Measurements from ENCODE around the gene COL23A1.

The COL23A1 gene

GRCh38 chr5:178273665-178274541 is 316.3 kb downstream of the COL23A1 start:
- H3K4me1 ChIP-seq (ENCODE audit: control insufficient read depth, insufficient read depth, low read length) = peaks cover 12% of the 10 kb centered on the region
- H3K9me3 ChIP-seq (ENCODE audit: control insufficient read depth, low read length) = no peaks in the 10 kb centered on the region
- no peak overlapping the region for H3K4me3 ChIP-seq (ENCODE audit: insufficient read depth, low read depth, low read length)
- H3K27me3 ChIP-seq (ENCODE audit: control insufficient read depth, insufficient read depth, low read length, poor library complexity, severe bottlenecking) = no peaks in the 10 kb centered on the region
- H3K36me3 ChIP-seq (ENCODE audit: control insufficient read depth, insufficient read depth, low read length) = no peaks in the 10 kb centered on the region
- H3K27ac ChIP-seq (ENCODE audit: insufficient read depth, low read depth, low read length, poor library complexity, severe bottlenecking) = no peak overlapping the region
- WGBS, 2 experiments = 91 to 94% methylated on average over 14 of the region's 14 CpGs

- WGBS, 2 experiments = 91 to 93% methylated on average over 15 of the region's 15 CpGs
- Histone ChIP-seq H3K27me3 (ENCODE audit: control insufficient read depth, insufficient read depth, low read length, poor library complexity, severe bottlenecking) (no peaks in the 10 kb centered on the region), H3K4me1 (ENCODE audit: control insufficient read depth, insufficient read depth, low read length) (peaks cover 12% of the 10 kb centered on the region), H3K9me3 (ENCODE audit: control insufficient read depth, low read length) (no peaks in the 10 kb centered on the region), H3K36me3 (ENCODE audit: control insufficient read depth, insufficient read depth, low read length) (no peaks in the 10 kb centered on the region), H3K4me3 (ENCODE audit: insufficient read depth, low read depth, low read length) (no peak overlapping the region), H3K27ac (ENCODE audit: insufficient read depth, low read depth, low read length, poor library complexity, severe bottlenecking) (no peak overlapping the region)
These were observed 317.2 kb downstream of the COL23A1 start for GRCh38 chr5:178273041-178273440.

DNA sequence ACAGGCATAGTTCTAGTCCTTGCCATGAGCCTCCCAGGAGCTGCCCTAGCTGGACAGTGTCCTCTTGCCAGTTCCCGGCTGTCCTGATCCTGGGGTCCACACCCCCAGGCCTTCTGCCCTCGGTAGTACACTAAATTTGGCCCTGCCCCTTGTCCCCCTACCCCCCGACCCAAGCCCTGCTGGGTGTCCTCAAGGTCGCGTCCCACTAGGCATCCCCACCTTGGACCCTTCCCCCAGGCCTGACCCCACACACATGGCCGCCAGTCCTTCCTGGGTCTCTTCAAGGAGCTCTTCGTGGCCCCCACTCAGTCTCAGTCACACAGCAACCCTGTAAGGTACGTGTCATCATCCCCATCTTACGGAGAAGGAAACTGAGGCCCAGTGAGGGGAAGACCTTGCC is 317.6 kb downstream of the COL23A1 start:
- no peaks in the 10 kb centered on the region for H3K9me3 ChIP-seq (ENCODE audit: control insufficient read depth, low read length)
- H3K4me1 ChIP-seq (ENCODE audit: control insufficient read depth, insufficient read depth, low read length) = peaks cover 12% of the 10 kb centered on the region
- H3K36me3 ChIP-seq (ENCODE audit: control insufficient read depth, insufficient read depth, low read length) = no peaks in the 10 kb centered on the region
- WGBS, 2 experiments = 95% methylated on average over 9 of the region's 9 CpGs
- no peak overlapping the region for H3K4me3 ChIP-seq (ENCODE audit: insufficient read depth, low read depth, low read length)
- H3K27me3 ChIP-seq (ENCODE audit: control insufficient read depth, insufficient read depth, low read length, poor library complexity, severe bottlenecking) = no peaks in the 10 kb centered on the region
- no peak overlapping the region for H3K27ac ChIP-seq (ENCODE audit: insufficient read depth, low read depth, low read length, poor library complexity, severe bottlenecking)

- no peaks in the 10 kb centered on the region for H3K9me3 ChIP-seq (ENCODE audit: control insufficient read depth, low read length)
- no peak overlapping the region for H3K27ac ChIP-seq (ENCODE audit: insufficient read depth, low read depth, low read length, poor library complexity, severe bottlenecking)
- no peak overlapping the region for H3K4me3 ChIP-seq (ENCODE audit: insufficient read depth, low read depth, low read length)
- 91% methylated on average over 24 of the region's 24 CpGs for WGBS, 2 experiments
- H3K4me1 ChIP-seq (ENCODE audit: control insufficient read depth, insufficient read depth, low read length) = peaks cover 12% of the 10 kb centered on the region
- H3K27me3 ChIP-seq (ENCODE audit: control insufficient read depth, insufficient read depth, low read length, poor library complexity, severe bottlenecking) = no peaks in the 10 kb centered on the region
- no peaks in the 10 kb centered on the region for H3K36me3 ChIP-seq (ENCODE audit: control insufficient read depth, insufficient read depth, low read length)
These were observed 318.3 kb downstream of the COL23A1 start for GRCh38 chr5:178271726-178272479.

- Histone ChIP-seq H3K4me3 (ENCODE audit: insufficient read depth, low read depth, low read length) (no peak overlapping the region), H3K27me3 (ENCODE audit: control insufficient read depth, insufficient read depth, low read length, poor library complexity, severe bottlenecking) (no peaks in the 10 kb centered on the region), H3K27ac (ENCODE audit: insufficient read depth, low read depth, low read length, poor library complexity, severe bottlenecking) (no peak overlapping the region), H3K9me3 (ENCODE audit: control insufficient read depth, low read length) (no peaks in the 10 kb centered on the region), H3K4me1 (ENCODE audit: control insufficient read depth, insufficient read depth, low read length) (peaks cover 12% of the 10 kb centered on the region), H3K36me3 (ENCODE audit: control insufficient read depth, insufficient read depth, low read length) (no peaks in the 10 kb centered on the region)
- WGBS, 2 experiments = 94 to 96% methylated on average over 4 of the region's 4 CpGs
These were observed 319.0 kb downstream of the COL23A1 start for GRCh38 chr5:178271231-178271630.

DNA sequence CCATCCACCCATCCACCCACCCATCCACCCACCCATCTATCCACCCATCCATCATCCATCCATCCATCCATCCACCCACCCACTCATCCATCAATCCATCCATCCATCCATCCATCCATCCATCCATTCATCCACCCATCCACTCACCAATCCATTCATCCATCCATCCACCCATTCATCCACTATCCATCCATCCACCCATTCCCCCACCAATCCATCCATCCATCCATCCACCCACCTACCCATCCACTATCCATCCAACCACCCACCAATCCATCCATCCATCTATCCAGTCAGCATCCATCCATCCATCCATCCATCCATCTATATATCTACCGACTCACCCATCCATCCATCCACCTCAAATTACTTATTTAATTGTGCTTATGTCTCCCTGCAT is 320.7 kb downstream of the COL23A1 start:
- 93 to 97% methylated on average over 1 of the region's 1 CpG for WGBS, 2 experiments
- Histone ChIP-seq H3K4me3 (ENCODE audit: insufficient read depth, low read depth, low read length) (no peak overlapping the region), H3K36me3 (ENCODE audit: control insufficient read depth, insufficient read depth, low read length) (no peaks in the 10 kb centered on the region), H3K27me3 (ENCODE audit: control insufficient read depth, insufficient read depth, low read length, poor library complexity, severe bottlenecking) (no peaks in the 10 kb centered on the region), H3K4me1 (ENCODE audit: control insufficient read depth, insufficient read depth, low read length) (peaks cover 12% of the 10 kb centered on the region), H3K27ac (ENCODE audit: insufficient read depth, low read depth, low read length, poor library complexity, severe bottlenecking) (no peak overlapping the region), H3K9me3 (ENCODE audit: control insufficient read depth, low read length) (no peaks in the 10 kb centered on the region)

DNA sequence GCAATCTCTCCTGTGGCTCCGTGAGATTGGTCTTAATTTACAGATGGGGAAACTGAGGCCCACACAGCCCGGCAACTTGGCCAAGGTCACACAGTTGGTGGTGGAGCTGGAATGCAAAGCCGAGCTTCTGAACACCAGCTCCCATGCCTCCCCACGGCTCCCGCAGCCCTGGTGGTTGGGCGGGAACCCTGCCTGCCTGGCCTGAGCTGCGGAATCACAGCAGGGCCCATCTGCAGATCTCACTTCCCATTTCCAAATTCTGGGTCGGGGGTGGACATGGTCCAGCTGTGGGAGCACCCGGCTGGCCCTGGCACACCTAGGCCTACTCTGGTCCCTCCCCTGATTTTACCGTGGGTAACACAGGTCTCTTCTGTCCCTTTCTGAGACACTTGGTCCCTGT is 322.3 kb downstream of the COL23A1 start:
- Histone ChIP-seq H3K4me1 (ENCODE audit: control insufficient read depth, insufficient read depth, low read length) (peaks cover 12% of the 10 kb centered on the region), H3K9me3 (ENCODE audit: control insufficient read depth, low read length) (no peaks in the 10 kb centered on the region), H3K27me3 (ENCODE audit: control insufficient read depth, insufficient read depth, low read length, poor library complexity, severe bottlenecking) (no peaks in the 10 kb centered on the region), H3K4me3 (ENCODE audit: insufficient read depth, low read depth, low read length) (no peak overlapping the region), H3K36me3 (ENCODE audit: control insufficient read depth, insufficient read depth, low read length) (no peaks in the 10 kb centered on the region), H3K27ac (ENCODE audit: insufficient read depth, low read depth, low read length, poor library complexity, severe bottlenecking) (no peak overlapping the region)
- WGBS, 2 experiments = 92% methylated on average over 10 of the region's 10 CpGs

DNA sequence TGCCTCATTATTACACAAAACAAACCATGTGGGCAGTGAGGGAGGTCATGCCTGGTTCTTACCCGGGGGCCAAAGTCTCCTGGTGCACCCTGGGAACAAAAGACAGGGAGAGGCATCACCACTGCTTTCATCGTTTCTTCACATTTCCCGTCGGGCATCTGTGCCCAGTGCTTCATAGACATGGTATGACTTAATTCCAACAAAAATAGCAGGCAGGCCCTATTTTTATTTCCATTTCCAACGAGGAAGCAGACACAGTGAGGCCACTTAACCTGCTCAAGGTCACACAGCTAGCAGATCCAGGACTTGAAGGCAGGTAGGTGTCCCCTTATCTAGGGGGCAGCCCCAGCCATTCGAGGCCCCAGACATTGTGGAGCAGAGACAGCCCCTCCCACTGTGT is 322.9 kb downstream of the COL23A1 start:
- WGBS, 2 experiments = 92 to 93% methylated on average over 6 of the region's 6 CpGs
- no peak overlapping the region for H3K4me3 ChIP-seq (ENCODE audit: insufficient read depth, low read depth, low read length)
- H3K36me3 ChIP-seq (ENCODE audit: control insufficient read depth, insufficient read depth, low read length) = no peaks in the 10 kb centered on the region

DNA sequence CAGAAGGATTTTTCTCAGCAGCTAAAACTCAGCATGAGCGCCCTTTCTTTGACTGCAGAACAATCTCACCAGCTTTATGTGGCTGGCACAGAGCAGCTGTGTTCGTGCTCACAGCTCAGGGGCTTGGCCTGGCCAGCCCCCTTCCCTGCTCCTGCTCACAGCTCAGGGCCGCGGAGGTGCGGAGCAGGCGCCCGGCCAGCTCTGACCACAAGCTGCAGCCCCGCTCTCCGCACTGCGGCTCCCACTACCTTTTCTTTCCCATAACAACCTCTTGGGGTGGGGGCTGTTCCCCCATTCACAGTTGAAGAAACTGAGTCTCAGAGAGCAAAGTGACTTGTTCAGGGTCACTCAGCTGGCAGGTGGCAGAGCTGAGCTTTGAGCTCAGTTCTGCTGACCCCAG is 323.6 kb downstream of the COL23A1 start:
- no peaks in the 10 kb centered on the region for H3K9me3 ChIP-seq (ENCODE audit: control insufficient read depth, low read length)
- no peaks in the 10 kb centered on the region for H3K27me3 ChIP-seq (ENCODE audit: control insufficient read depth, insufficient read depth, low read length, poor library complexity, severe bottlenecking)
- no peak overlapping the region for H3K4me3 ChIP-seq (ENCODE audit: insufficient read depth, low read depth, low read length)
- H3K36me3 ChIP-seq (ENCODE audit: control insufficient read depth, insufficient read depth, low read length) = no peaks in the 10 kb centered on the region
- peaks cover 12% of the 10 kb centered on the region for H3K4me1 ChIP-seq (ENCODE audit: control insufficient read depth, insufficient read depth, low read length)
- 91% methylated on average over 10 of the region's 10 CpGs for WGBS, 2 experiments
- no peak overlapping the region for H3K27ac ChIP-seq (ENCODE audit: insufficient read depth, low read depth, low read length, poor library complexity, severe bottlenecking)

More for the DNA sequence above, 322.9 kb downstream of the COL23A1 start:
- Histone ChIP-seq H3K27ac (ENCODE audit: insufficient read depth, low read depth, low read length, poor library complexity, severe bottlenecking) (no peak overlapping the region), H3K27me3 (ENCODE audit: control insufficient read depth, insufficient read depth, low read length, poor library complexity, severe bottlenecking) (no peaks in the 10 kb centered on the region), H3K4me1 (ENCODE audit: control insufficient read depth, insufficient read depth, low read length) (peaks cover 12% of the 10 kb centered on the region), H3K9me3 (ENCODE audit: control insufficient read depth, low read length) (no peaks in the 10 kb centered on the region)

DNA sequence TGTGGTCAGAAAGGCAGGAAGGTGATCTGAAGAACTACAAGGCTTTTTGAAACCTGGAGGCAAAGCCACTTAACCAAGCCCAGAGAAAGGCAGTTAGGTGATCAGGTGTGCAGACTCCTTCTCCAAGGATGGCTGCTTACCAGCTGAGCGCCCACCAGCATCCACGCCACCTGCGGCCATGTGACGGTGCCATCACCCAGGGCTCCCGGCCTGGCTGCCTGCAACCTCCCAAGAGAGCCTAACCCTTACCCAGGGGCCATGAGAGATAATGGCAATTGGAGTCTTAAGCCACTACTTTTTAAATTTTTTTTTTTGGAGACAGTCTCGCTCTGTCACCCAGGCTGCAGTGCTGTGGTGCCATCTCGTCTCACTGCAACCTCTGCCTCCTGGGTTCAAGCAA is 324.4 kb downstream of the COL23A1 start:
- H3K27me3 ChIP-seq (ENCODE audit: control insufficient read depth, insufficient read depth, low read length, poor library complexity, severe bottlenecking) = no peaks in the 10 kb centered on the region
- no peak overlapping the region for H3K27ac ChIP-seq (ENCODE audit: insufficient read depth, low read depth, low read length, poor library complexity, severe bottlenecking)
- peaks cover 8% of the 10 kb centered on the region for H3K4me1 ChIP-seq (ENCODE audit: control insufficient read depth, insufficient read depth, low read length)
- no peaks in the 10 kb centered on the region for H3K36me3 ChIP-seq (ENCODE audit: control insufficient read depth, insufficient read depth, low read length)
- WGBS, 2 experiments = 95% methylated on average over 7 of the region's 7 CpGs
- no peak overlapping the region for H3K4me3 ChIP-seq (ENCODE audit: insufficient read depth, low read depth, low read length)
- H3K9me3 ChIP-seq (ENCODE audit: control insufficient read depth, low read length) = no peaks in the 10 kb centered on the region

All from ectodermal cell (in vitro differentiated cells).